SIG-M5 treated with dmso at 0.1 percent for 504 hours (cell line): Measurements from ENCODE around the gene SBK2.

Experiments
- DNase-seq: peaks from one replicate; lab custom pipeline; 2025; ENCODE audit not compliant: unreplicated experiment; lab: John Stamatoyannopoulos, UW

Gene SBK2

DNA sequence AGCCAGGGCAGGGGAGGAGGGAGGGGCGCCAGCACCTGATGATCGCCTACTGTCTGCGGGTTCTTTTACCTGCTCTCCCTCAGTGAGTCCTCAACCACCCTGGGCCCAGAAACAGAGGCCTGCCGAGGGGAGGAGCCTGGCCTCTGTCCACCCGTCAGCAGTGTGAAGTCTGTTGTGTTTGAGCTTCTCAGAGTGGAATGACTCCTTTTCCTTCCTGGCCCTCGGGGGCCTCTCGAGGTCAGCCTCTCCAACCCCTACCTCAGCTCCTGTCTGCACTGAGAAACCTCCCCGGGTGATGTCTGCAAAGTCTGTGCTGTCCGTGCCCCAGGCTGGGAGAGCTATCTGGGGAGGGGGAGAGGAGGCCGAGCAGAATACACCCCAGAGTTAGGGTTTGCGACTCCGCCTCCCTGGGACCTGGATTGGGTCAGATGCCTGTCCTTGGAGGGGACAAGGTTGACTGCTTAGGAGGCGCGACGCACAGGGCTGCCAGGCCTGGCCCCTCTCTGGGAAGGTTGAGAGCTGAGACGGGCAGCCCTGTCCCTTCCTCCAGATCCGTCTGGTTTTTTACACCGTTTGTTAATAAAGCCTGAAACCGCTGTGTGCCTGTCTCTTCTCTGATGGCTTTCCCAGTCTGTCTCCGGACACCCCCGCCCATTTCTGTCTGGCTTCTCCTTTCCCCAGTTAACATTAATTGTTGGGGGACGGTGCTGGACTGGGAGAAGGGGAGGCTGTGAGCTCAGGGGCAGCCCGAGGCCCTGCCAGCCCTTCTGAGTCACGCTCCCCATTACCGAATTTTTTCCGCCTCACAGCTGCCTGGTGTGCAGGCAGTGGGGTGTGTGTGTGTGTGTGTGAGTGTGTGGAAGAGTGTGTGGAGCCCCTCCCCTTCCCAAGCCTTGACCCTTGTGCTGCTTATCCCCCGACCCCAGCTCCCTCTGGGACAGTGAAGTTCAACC, 49.7 kb downstream of the SBK2 start:
- DNase-seq, result no peak

GRCh38 chr19:55486043-55486970, 50.6 kb downstream of the SBK2 start:
- DNase-seq, result no peak

DNA sequence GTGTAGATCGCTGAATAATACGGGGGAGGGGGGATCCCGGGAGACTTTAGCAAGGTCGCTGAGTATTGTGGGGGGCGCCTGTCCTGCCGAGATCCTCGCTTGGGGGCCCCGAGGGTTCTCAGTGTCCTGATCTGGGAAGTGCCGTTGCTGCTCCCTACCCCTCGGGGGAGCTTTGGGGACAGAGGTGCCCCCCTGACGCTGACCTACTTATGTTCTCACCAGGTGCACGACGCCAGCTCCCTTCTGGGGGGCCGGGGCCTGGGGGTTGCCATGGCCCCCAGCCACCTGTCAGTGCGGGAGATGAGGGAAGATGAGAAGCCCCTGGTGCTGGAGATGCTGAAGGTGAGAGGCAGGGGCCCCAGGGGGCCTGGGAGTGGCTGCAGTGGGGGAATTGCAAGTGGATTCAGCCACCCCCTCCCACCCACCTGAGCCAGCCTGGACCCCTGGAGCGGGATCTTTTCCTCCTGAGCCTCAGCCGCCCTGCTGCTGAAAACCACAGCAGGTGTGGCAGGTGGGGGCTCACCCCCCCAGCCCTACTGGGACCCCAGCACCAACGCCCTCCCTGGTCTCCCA, 51.4 kb downstream of the SBK2 start:
- DNase-seq, result no peak

GRCh38 chr19:55484593-55485438, 52.1 kb downstream of the SBK2 start, which contains the start of gene NAT14:
TSS of gene NAT14 (plus strand) at chr19:55485188. CDS start at chr19:55485709, 521 bp downstream.
- no peak for DNase-seq

DNA sequence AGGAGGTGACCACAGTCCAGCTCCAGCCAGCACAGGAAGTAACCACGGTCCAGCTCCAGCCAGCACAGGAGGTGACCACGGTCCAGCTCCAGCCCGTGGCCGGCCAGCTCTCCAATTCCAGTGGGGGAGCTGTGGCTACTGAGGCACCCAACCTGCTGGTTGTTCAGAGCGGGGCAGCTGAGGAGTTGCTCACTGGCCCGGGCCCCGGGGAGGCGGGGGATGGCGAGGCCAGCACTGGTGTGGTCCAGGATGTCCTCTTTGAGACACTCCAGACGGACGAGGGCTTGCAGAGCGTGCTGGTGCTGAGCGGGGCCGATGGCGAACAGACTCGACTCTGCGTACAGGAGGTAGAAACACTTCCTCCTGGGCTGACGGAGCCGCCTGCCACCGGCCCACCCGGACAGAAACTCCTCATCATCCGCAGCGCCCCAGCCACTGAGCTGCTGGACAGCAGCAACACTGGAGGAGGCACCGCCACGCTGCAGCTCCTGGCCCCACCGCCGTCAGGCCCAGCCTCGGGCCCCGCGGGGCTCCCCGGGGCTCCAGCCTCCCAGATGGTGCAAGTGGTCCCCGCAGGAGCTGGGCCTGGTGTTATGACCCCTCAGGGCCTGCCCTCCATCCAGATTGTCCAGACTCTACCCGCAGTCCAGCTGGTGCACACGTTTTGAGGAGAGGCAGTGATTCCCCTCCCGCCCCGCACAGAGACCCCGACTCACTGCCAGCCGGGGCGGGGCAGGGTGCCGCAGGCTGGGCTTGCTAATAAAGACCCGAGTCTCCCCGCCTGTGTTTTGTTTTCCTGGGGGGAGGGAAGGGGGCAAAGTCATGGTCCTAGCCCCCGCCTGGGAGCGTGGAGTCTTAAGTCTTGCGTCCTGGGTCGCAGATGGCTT, 53.0 kb downstream of the SBK2 start:
- no peak for DNase-seq

- DNase-seq, result no peak
Measured at GRCh38 chr19:55482967-55483705, 53.8 kb downstream of the SBK2 start.

DNA sequence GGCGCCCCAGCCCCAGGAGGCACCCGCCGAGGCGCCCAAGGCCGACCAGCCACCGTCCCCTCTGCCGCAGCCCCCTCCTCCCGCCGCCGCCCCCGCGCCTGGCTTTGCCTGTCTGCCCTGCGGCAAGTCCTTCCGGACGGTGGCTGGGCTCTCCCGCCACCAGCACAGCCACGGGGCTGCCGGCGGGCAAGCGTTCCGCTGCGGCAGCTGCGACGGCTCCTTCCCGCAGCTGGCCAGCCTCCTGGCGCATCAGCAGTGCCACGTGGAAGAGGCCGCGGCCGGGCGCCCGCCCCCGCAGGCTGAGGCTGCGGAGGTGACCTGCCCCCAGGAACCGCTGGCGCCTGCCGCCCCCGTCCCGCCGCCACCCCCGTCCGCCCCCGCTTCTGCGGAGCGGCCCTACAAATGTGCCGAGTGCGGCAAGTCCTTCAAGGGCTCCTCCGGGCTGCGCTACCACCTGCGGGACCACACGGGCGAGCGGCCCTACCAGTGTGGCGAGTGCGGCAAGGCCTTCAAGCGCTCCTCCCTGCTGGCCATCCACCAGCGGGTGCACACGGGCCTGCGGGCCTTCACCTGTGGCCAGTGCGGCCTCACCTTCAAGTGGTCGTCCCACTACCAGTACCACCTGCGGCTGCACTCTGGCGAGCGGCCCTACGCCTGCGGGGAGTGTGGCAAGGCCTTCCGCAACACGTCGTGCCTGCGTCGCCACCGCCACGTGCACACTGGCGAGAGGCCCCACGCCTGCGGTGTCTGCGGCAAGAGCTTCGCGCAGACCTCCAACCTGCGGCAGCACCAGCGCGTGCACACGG, 54.6 kb downstream of the SBK2 start:
- DNase-seq, result no peak

- no peak for DNase-seq
Measured at GRCh38 chr19:55481794-55482155, 55.2 kb downstream of the SBK2 start.

DNA sequence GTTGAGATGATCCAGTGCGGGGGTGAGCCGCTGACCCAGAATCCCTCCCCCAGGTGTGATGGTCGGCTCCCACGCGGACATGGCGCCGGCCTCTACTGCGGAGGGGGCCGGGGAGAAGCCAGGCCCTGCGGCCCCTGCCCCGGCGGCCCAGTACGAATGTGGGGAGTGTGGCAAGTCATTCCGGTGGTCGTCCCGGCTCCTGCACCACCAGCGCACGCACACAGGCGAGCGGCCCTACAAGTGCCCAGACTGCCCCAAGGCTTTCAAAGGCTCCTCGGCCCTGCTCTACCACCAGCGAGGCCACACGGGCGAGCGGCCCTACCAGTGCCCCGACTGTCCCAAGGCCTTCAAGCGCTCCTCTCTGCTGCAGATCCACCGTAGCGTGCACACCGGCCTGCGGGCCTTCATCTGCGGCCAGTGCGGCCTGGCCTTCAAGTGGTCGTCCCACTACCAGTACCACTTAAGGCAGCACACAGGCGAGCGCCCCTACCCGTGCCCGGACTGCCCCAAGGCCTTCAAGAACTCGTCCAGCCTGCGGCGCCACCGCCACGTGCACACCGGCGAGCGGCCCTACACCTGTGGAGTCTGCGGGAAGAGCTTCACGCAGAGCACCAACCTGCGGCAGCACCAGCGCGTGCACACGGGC, 55.7 kb downstream of the SBK2 start:
- no peak for DNase-seq

GRCh38 chr19:55479451-55480230, 57.3 kb downstream of the SBK2 start:
- DNase-seq, result no peak

- DNase-seq, result no peak
Measured at GRCh38 chr19:55479045-55479444, 57.9 kb downstream of the SBK2 start.
